H9 (cell line): ENCODE data around the gene SLC16A10. TPM values are rescaled to one million over a fixed set of nuclear protein-coding genes. Genes with fewer than 3 reads are reported as not detected.

Experiments
- DNase-seq: peaks from one replicate; pipeline ENCODE4 v3.0.0-alpha.2; 2017
- H2AFZ ChIP-seq: one replicate; pipeline ENCODE4 v1.6.1; 2013; ENCODE audit warnings: mild to moderate bottlenecking, low read length, control low read depth, moderate library complexity
- H2AK5ac ChIP-seq: 2 replicates; pipeline ENCODE4 v1.6.1; 2013; ENCODE audit warnings: low read length, control low read depth, mixed read lengths; ENCODE audit not compliant: insufficient read length
- H2BK120ac ChIP-seq: one replicate; pipeline ENCODE4 v1.6.1; 2013; ENCODE audit warnings: low read depth, mild to moderate bottlenecking, low read length, control low read depth, inconsistent platforms; ENCODE audit not compliant: poor library complexity, severe bottlenecking
- H2BK12ac ChIP-seq: 2 replicates; pipeline ENCODE4 v1.6.1; 2013; ENCODE audit warnings: low read length, control low read depth, mixed read lengths, low read depth; ENCODE audit not compliant: insufficient read length
- H2BK15ac ChIP-seq: 2 replicates; pipeline ENCODE4 v1.6.1; 2013; ENCODE audit warnings: low read depth, low read length, control low read depth
- H2BK20ac ChIP-seq: one replicate; pipeline ENCODE4 v1.6.1; 2013; ENCODE audit warnings: low read depth, mild to moderate bottlenecking, low read length, control low read depth, inconsistent platforms; ENCODE audit not compliant: poor library complexity, severe bottlenecking
- H2BK5ac ChIP-seq: 2 replicates; pipeline ENCODE4 v1.6.1; 2013; ENCODE audit warnings: low read length, control low read depth, mixed read lengths; ENCODE audit not compliant: insufficient read length
- H3K14ac ChIP-seq: 2 replicates; pipeline ENCODE4 v1.6.1; 2013; ENCODE audit warnings: low read length, control low read depth; ENCODE audit not compliant: insufficient read depth
- H3K18ac ChIP-seq: 2 replicates; pipeline ENCODE4 v1.6.1; 2013; ENCODE audit warnings: low read depth, mild to moderate bottlenecking, mixed read lengths, low read length, control low read depth; ENCODE audit not compliant: insufficient read length
- H3K23ac ChIP-seq: 2 replicates; pipeline ENCODE4 v1.6.1; 2013; ENCODE audit warnings: low read length, control low read depth, mixed read lengths, low read depth; ENCODE audit not compliant: insufficient read length
- H3K23me2 ChIP-seq: 2 replicates; pipeline ENCODE4 v1.6.1; 2013; ENCODE audit warnings: low read depth, mild to moderate bottlenecking, mixed read lengths, low read length, control low read depth; ENCODE audit not compliant: insufficient read length, poor library complexity, severe bottlenecking
- H3K27ac ChIP-seq: 2 replicates; pipeline ENCODE4 v1.5.1; 2013; ENCODE audit warnings: low read length, control low read depth, mixed read lengths, low read depth; ENCODE audit not compliant: insufficient read length
- H3K27me3 ChIP-seq: 2 replicates; pipeline ENCODE4 v1.6.1; 2013; ENCODE audit warnings: low read length, control low read depth, inconsistent platforms; ENCODE audit not compliant: insufficient read depth
- H3K4ac ChIP-seq: 2 replicates; pipeline ENCODE4 v1.6.1; 2013; ENCODE audit warnings: low read depth, mild to moderate bottlenecking, control low read depth, inconsistent platforms, low read length, moderate library complexity
- H3K4me1 ChIP-seq: 2 replicates; pipeline ENCODE4 v1.6.1; 2013; ENCODE audit warnings: low read length, control low read depth, inconsistent platforms; ENCODE audit not compliant: insufficient read depth
- H3K4me2 ChIP-seq: 2 replicates; pipeline ENCODE4 v1.6.1; 2013; ENCODE audit warnings: low read length, control low read depth, mixed read lengths; ENCODE audit not compliant: insufficient read length, insufficient read depth
- H3K56ac ChIP-seq: 2 replicates; pipeline ENCODE4 v1.6.1; 2013; ENCODE audit warnings: low read depth, mild to moderate bottlenecking, mixed read lengths, low read length, control low read depth; ENCODE audit not compliant: insufficient read length
- H3K79me1 ChIP-seq: 2 replicates; pipeline ENCODE4 v1.6.1; 2013; ENCODE audit warnings: low read depth, mild to moderate bottlenecking, moderate library complexity, low read length, control low read depth, inconsistent platforms; ENCODE audit not compliant: insufficient read depth, poor library complexity, severe bottlenecking
- H3K79me2 ChIP-seq: 2 replicates; pipeline ENCODE4 v1.6.1; 2013; ENCODE audit warnings: low read length, control low read depth, inconsistent platforms; ENCODE audit not compliant: insufficient read depth
- H3K9ac ChIP-seq: 2 replicates; pipeline ENCODE4 v1.6.1; 2013; ENCODE audit warnings: low read length, control low read depth, mixed read lengths; ENCODE audit not compliant: insufficient read length; ENCODE audit errors: extremely low read depth
- H3K9me3 ChIP-seq: one replicate; pipeline ENCODE4 v1.6.1; 2013; ENCODE audit warnings: low read depth, low read length, inconsistent platforms; ENCODE audit not compliant: control insufficient read depth
- H3T11ph ChIP-seq: one replicate; pipeline ENCODE4 v1.6.1; 2013; ENCODE audit warnings: mild to moderate bottlenecking, low read length, control low read depth, inconsistent platforms
- H4K20me1 ChIP-seq: one replicate; pipeline ENCODE4 v1.6.1; 2013; ENCODE audit not compliant: control insufficient read depth, insufficient read length, insufficient read depth
- H4K5ac ChIP-seq: 2 replicates; pipeline ENCODE4 v1.6.1; 2013; ENCODE audit warnings: low read depth, mild to moderate bottlenecking, mixed read lengths, low read length, control low read depth; ENCODE audit not compliant: insufficient read length
- H4K8ac ChIP-seq: replicated peaks from 2 replicates; pipeline ENCODE4 v1.6.1; 2013; ENCODE audit warnings: low read length, control low read depth, mixed read lengths, low read depth; ENCODE audit not compliant: insufficient read length
- H4K91ac ChIP-seq: 2 replicates; pipeline ENCODE4 v1.6.1; 2013; ENCODE audit warnings: low read depth, mild to moderate bottlenecking, moderate library complexity, mixed read lengths, low read length, control low read depth; ENCODE audit not compliant: insufficient read length
- H3K27ac Mint-ChIP-seq, 3 experiments: 2 replicates in 2 of 3; 3 replicates in 1 of 3; pipeline ENCODE4 v1.8.0; 2020 to 2021; ENCODE audit warnings: mixed read lengths in 3 of 3, mild to moderate bottlenecking in 1 of 3, moderate library complexity in 1 of 3
- H3K27me3 Mint-ChIP-seq: 2 replicates; pipeline ENCODE4 v1.8.0; 2021; ENCODE audit warnings: low read depth, mild to moderate bottlenecking, moderate library complexity, mixed read lengths
- H3K36me3 Mint-ChIP-seq, 3 experiments: 2 replicates in 2 of 3; 3 replicates in 1 of 3; pipeline ENCODE4 v1.8.0; 2020 to 2021; ENCODE audit warnings: low read depth in 3 of 3, mixed read lengths in 3 of 3; ENCODE audit not compliant: insufficient read depth in 1 of 3
- H3K4me1 Mint-ChIP-seq, 2 experiments: 2 replicates each; pipeline ENCODE4 v1.8.0; 2020; ENCODE audit warnings: mixed read lengths in 2 of 2
- H3K4me3 Mint-ChIP-seq, 2 experiments: 2 replicates in 1 of 2; 3 replicates in 1 of 2; pipeline ENCODE4 v1.8.0; 2020 to 2021; ENCODE audit warnings: mild to moderate bottlenecking in 2 of 2, mixed read lengths in 2 of 2, moderate library complexity in 1 of 2
- H3K9me3 Mint-ChIP-seq, 2 experiments: 2 replicates in 1 of 2; 3 replicates in 1 of 2; pipeline ENCODE4 v1.8.0; 2020; ENCODE audit warnings: mild to moderate bottlenecking in 2 of 2, mixed read lengths in 2 of 2, moderate library complexity in 1 of 2
- WGBS: extraction: QIAGEN DNeasy Blood & Tissue Kit; methylation state at CpG from one replicate; pipeline ENCODE4 v1.1.7; 2013; ENCODE audit warnings: missing lambda C conversion rate, low lambda C conversion rate, mixed read lengths; ENCODE audit not compliant: insufficient read length; ENCODE audit errors: extremely low coverage; 5-methylcytosine and 5-hydroxymethylcytosine counted together
- total RNA-seq: library from RNA; stranded (reverse); gene quantifications from 2 replicates; pipeline ENCODE4 v1.2.1, GENCODE V29; 2021
- TF ChIP-seq, protein P1 (sequence below): fragments of 200-600 bp; sonication (generic); conservative IDR thresholded peaks from 3 replicates; pipeline ENCODE4 v1.8.0; 2021; ENCODE audit warnings: antibody characterized with exemption, mild to moderate bottlenecking

Gene SLC16A10
- total RNA-seq, 1 experiment from 2014 or later = 11.4 TPM

DNA sequence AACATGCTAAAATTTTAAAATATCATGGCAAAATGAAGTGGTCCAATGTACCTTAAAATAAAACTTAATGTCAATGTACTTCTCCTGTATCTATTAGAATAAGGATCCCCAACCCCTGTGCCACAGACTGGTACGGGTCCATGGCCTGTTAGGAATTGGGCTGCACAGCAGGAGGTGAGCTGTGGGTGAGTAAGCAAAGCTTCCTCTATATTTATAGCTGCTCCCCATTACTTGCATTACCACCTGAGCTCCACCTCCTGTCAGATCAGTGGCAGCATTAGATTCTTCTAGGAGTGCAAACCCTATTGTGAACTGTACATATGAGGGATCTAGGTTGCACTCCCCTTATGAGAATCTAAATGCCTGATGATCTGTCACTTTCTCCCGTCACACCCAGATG lies 86.0 kb downstream of the SLC16A10 start:
- Histone ChIP-seq H3K9me3 (no peaks in the 10 kb centered on the region), H3K27me3 (no peaks in the 10 kb centered on the region), H2AK5ac (no peak overlapping the region), H2BK20ac (no peak overlapping the region), H3K4ac (no peak overlapping the region), H3T11ph (no peak overlapping the region), H3K56ac (no peak overlapping the region), H2BK15ac (no peak overlapping the region), H4K8ac (no peak overlapping the region), H3K4me1 (no peaks in the 10 kb centered on the region), H3K79me2 (no peaks in the 10 kb centered on the region), H4K20me1 (no peaks in the 10 kb centered on the region), H3K4me2 (no peak overlapping the region), H3K23ac (no peak overlapping the region), H3K79me1 (no peaks in the 10 kb centered on the region), H3K9ac (no peak overlapping the region), H3K23me2 (no peaks in the 10 kb centered on the region), H4K5ac (no peak overlapping the region), H2BK12ac (no peak overlapping the region), H4K91ac (no peak overlapping the region), H3K27ac (no peak overlapping the region), H2BK120ac (no peak overlapping the region), H3K18ac (no peak overlapping the region), H2BK5ac (no peak overlapping the region), H3K14ac (no peak overlapping the region), H2AFZ (no peak overlapping the region)
- TF ChIP-seq, protein P1, sequence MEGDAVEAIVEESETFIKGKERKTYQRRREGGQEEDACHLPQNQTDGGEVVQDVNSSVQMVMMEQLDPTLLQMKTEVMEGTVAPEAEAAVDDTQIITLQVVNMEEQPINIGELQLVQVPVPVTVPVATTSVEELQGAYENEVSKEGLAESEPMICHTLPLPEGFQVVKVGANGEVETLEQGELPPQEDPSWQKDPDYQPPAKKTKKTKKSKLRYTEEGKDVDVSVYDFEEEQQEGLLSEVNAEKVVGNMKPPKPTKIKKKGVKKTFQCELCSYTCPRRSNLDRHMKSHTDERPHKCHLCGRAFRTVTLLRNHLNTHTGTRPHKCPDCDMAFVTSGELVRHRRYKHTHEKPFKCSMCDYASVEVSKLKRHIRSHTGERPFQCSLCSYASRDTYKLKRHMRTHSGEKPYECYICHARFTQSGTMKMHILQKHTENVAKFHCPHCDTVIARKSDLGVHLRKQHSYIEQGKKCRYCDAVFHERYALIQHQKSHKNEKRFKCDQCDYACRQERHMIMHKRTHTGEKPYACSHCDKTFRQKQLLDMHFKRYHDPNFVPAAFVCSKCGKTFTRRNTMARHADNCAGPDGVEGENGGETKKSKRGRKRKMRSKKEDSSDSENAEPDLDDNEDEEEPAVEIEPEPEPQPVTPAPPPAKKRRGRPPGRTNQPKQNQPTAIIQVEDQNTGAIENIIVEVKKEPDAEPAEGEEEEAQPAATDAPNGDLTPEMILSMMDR = no peak
- Mint-ChIP-seq H3K36me3 (no peaks in the 10 kb centered on the region), H3K4me1 (peaks cover 3 to 4% of the 10 kb centered on the region in 2 experiments; a peak in 3 of 4 replicates), H3K27me3 (no peaks in the 10 kb centered on the region), H3K4me3 (no peak overlapping the region), H3K9me3 (no peaks in the 10 kb centered on the region), H3K27ac (no peak overlapping the region)
- peak; percentile 31 for DNase-seq
- no CpG with 5 or more reads among the region's 2 CpGs for WGBS
